HepG2 (cell line): Measurements from ENCODE around the gene ARHGEF38.

Experiments used
- POLR2A ChIP-seq, 2 experiments: IDR thresholded peaks; 2 replicates each; pipeline ENCODE4 v1.6.1; 2011; ENCODE audit warnings: low read depth in 2 of 2, low read length in 2 of 2, mild to moderate bottlenecking in 1 of 2, moderate library complexity in 1 of 2; ENCODE audit not compliant: insufficient read depth in 1 of 2
- SP1 ChIP-seq, 2 experiments: fragments of 450-650 bp in 1 of 2; sonication (generic) in 1 of 2; formaldehyde crosslinking in 1 of 2; IDR thresholded peaks; 2 replicates each; pipeline versions ENCODE4 v1.4.0 to v1.6.1; 2016 to 2020; ENCODE audit warnings: missing genetic modification reagents in 1 of 2
- YY1 ChIP-seq: IDR thresholded peaks from 2 replicates; pipeline ENCODE4 v1.6.1; 2011; ENCODE audit warnings: low read length, low read depth, moderate library complexity, mild to moderate bottlenecking; ENCODE audit not compliant: insufficient read depth, insufficient replicate concordance
- ZMYM4 ChIP-seq: sonication (generic); formaldehyde crosslinking; IDR thresholded peaks from 2 replicates; pipeline ENCODE4 v1.8.1; 2023; ENCODE audit warnings: mild to moderate bottlenecking, missing genetic modification reagents
- ZNF24 ChIP-seq: fragments of 450-650 bp; IDR thresholded peaks from 2 replicates; pipeline ENCODE4 v1.6.1; 2017; ENCODE audit warnings: antibody characterized with exemption, mild to moderate bottlenecking
- TF ChIP-seq, protein P1 (sequence below): sonication (generic); formaldehyde crosslinking; IDR thresholded peaks from 2 replicates; pipeline ENCODE4 v1.5.0; 2020; ENCODE audit warnings: mild to moderate bottlenecking, missing genetic modification reagents, moderate library complexity

- TF ChIP-seq, protein P1, sequence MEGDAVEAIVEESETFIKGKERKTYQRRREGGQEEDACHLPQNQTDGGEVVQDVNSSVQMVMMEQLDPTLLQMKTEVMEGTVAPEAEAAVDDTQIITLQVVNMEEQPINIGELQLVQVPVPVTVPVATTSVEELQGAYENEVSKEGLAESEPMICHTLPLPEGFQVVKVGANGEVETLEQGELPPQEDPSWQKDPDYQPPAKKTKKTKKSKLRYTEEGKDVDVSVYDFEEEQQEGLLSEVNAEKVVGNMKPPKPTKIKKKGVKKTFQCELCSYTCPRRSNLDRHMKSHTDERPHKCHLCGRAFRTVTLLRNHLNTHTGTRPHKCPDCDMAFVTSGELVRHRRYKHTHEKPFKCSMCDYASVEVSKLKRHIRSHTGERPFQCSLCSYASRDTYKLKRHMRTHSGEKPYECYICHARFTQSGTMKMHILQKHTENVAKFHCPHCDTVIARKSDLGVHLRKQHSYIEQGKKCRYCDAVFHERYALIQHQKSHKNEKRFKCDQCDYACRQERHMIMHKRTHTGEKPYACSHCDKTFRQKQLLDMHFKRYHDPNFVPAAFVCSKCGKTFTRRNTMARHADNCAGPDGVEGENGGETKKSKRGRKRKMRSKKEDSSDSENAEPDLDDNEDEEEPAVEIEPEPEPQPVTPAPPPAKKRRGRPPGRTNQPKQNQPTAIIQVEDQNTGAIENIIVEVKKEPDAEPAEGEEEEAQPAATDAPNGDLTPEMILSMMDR (CRISPR knock-in tag), result no peak
- no peak for TF ChIP-seq SP1 (IDR thresholded peaks at IDR 0.05)
- TF ChIP-seq SP1 (CRISPR knock-in tag; IDR thresholded peaks at IDR 0.05), result no peak
- TF ChIP-seq ZNF24, result no peak
- no peak for TF ChIP-seq ZMYM4 (CRISPR knock-in tag)
- no peak for TF ChIP-seq YY1
- no peak for TF ChIP-seq POLR2A (IDR thresholded peaks at IDR 0.05; ENCODE audit: insufficient read depth in 1 of 2, low read depth in 2 of 2, low read length in 2 of 2)
These were observed 160.3 kb downstream of the ARHGEF38 start for GRCh38 chr4:105712766-105713165.
